NCI-H1930 (cell line): ENCODE data around the gene ZBTB3.
"Not testable (repeated sequence)": the region's sequence is repeated elsewhere in the genome, so short reads cannot be mapped to it uniquely, and the experiment has no call there.

ENCODE experiments used
- DNase-seq, 2 experiments: peaks; one replicate each; lab custom pipeline; 2025; lab: John Stamatoyannopoulos, UW

Gene ZBTB3

DNA sequence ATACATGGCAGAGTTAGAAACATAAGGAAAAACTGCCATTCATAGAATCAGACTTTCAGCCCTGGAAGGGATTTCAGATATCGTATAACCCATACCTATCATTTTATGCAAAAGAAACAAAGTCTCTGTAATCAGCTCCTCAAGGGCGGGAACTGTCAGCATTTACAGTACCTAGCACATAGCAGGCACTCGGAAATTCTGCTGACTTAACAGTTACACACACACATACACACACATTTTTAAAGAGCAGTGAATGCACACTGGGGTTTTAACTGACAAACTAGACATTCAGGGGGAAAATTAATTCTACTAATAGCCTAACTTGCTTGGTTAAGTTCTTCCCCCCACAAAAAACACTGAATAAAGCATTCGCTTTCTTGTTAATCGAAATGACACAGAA is 37.8 kb downstream of the ZBTB3 start:
- no peak for DNase-seq

DNA sequence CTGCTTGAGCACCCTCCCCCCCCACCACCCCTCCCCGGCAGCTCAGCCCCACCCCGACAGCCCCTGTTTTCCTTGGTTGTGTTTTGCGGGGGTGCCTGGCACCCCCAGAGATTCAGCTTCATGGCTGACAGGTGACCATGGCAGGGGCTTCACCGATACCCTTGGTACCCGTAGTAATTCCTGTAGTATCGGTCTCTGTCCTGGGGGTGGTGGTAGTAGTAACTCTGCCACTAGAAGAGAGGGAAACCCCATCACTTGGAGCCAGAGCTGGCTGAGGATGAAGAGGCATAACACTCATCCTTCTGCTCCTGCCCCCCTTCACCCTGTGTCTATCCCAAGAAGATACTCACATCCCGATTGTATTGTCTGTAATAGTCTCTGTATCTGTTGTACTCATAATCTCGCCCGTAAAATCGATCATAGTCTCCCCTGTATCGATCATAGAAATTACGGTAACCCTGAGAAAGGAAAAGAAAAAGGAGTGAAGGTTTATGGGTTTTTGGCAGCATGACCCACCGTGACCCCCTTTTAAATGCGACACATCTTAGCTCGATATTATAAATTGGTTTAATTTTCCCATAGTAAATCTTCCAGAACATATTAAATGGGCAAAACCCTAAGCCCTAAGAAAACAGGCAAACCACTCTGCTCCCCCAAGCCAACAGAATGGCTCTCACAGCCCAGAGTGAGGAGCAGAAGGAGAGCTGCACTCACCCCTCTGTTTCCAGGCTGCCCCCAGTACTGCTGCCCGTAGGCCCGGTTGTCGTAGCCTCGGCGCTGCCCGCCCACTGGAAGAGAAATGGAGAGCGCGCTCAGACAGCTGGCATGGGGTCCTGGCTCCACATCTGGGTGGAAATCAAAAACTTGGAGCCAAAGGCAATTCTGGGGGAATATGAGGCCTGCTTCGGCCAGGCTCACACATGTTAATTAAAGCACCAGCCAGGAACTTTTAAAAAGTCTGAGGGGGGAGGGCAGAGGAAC is 38.5 kb downstream of the ZBTB3 start:
- no peak for DNase-seq

- no peak for DNase-seq
Observed at GRCh38 chr11:62713343-62713742, 40.6 kb downstream of the ZBTB3 start.

- no peak for DNase-seq
Observed at GRCh38 chr11:62712861-62713260, 41.1 kb downstream of the ZBTB3 start.

DNA sequence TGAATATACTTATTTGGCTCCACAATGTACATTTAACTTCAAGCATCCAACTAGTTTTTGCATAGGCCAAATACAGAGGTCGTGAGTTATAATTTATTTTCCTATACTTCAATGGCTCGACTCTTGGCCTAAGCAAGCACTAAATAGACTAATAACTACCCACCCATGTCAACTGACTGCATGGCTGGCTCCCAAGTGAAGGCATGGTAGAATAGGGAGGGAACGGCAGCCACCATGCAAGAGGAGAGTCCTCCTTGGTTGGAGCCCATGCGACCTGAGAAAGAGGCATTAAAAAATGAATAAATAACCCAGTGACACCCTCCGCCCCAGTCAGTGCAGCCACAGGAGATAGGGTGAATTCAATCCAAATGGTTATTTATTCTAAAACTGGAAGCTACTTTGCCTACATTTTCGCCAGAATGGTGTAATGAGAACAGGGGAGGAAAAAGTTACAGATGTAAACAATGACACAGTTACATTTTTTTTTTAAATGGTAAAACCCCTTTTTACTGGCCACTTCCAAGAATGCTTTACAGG is 41.6 kb downstream of the ZBTB3 start:
- DNase-seq = no peak

DNA sequence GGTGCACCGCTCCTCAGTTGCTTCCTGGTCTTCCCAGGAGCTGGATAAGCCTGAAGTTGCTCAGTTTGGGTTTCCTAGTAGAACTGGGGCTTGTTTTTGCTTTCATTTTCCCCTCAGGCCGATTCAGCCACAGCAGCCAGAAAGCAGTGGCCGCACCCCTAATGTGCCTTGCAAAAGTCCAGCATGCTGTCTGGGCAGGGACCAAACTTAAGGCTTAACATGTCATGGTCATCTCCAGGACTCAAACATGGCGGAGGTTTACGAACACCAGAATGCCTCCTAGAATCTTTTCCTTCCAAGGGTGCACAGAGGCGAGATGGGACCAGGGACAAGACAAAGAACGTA is 44.0 kb downstream of the ZBTB3 start:
- DNase-seq = no peak

GRCh38 chr11:62709247-62710000 is 44.5 kb downstream of the ZBTB3 start:
- DNase-seq = peak; percentile 95 to 97

DNA sequence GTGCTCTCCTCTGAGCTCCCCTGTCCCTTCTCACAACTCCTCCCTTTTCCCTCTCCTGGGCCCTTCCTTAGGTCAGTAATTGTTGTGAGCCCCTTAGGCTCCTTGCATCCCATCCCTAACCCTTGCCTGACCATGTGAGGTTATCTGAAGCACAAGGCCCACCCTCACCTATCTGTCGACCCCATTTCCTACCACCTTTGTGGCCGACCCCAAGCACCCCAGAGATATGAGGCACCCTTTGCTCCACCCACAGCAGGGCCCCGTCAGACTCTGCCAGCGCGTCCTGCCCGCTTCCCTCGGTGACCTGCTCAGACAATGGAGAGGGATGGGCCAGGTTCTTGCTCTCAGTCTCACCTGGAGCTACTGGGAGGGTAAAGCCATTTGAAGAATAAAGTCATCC is 45.2 kb downstream of the ZBTB3 start:
- DNase-seq = peak in 1 of 2 experiments; percentile 28

GRCh38 chr11:62708392-62708791 is 45.6 kb downstream of the ZBTB3 start:
- DNase-seq = no peak

DNA sequence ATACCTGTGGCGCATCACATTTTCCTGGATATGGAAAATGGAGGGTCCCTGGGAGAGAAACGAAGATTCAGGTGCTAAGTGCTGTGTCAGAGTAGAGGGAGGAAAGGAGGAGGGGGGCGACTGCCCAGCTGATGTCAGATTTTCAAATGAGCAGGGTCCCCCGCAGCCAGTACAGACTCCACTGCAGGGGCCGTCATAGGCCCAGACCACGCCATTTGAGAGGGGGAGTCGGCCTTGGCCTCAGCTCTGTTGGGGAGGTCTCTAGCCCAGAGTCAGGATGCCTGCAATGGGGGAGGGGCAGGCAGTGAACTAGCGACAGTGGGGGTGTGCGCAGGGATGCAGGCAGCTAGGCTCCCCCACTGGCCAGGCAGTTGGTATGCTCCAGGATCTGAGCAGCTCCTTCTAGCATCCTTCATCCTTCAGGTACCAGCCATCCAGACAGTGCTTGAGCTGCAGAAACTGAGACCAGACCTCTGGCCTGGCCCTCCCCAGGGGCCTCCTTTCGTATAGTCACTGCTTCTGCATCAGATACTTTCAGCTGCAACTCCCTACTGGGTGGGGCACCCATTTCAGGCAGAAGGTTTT is 46.6 kb downstream of the ZBTB3 start, which contains the start of the genes BSCL2 and GNG3:
TSS of gene BSCL2 (minus strand) at position 148 of the 585 bp plus-strand sequence. CDS start 229 bp downstream, outside the sequence.
TSS of gene GNG3 (plus strand) at position 400 of the 585 bp plus-strand sequence. CDS start 620 bp downstream, outside the sequence.
- peak; percentile 24 to 27 for DNase-seq

- no peak for DNase-seq
Observed at GRCh38 chr11:62706850-62707247, 47.1 kb downstream of the ZBTB3 start.

- DNase-seq = peak; percentile 94
Observed at GRCh38 chr11:62705880-62706849, 47.8 kb downstream of the ZBTB3 start.

DNA sequence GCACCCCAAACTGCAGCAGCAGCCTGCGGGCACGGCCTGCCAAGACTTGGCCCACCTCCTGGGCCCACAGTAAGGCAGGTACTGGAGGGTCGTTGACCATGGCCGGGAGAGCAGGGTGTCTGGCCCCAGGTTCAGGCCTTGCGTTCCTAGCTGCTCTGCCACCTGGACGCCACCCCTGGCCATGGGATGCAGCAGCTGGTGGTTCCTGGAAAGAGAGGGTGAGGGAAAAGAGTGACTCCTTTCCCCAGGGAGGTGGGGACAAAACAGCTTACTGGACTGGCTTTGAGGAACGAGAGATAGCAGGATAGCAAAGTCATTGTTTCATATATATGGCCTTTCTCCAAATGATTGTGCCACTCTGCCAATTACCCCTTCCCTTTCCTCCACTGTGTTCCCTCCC is 48.5 kb downstream of the ZBTB3 start:
- DNase-seq = peak in 1 of 2 experiments; percentile 16

DNA sequence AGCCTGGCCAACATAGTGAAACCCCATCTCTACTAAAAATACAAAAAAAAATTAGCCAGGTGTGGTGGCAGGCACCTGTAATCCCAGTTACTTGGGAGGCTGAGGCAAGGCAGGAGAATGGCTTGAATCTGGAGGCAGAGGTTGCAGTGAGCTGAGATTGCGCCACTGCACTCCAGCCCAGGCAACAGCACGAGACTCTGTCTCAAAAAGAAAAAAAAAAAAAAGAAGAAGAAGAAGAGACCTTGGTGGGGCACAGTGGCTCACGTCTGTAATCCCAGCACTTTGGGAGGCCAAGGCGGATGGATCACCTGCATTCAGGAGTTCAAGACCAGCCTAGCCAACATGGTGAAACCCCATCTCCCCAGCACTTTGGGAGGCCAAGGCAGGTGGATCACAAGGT is 50.0 kb downstream of the ZBTB3 start:
- DNase-seq = not testable (repeated sequence)

DNA sequence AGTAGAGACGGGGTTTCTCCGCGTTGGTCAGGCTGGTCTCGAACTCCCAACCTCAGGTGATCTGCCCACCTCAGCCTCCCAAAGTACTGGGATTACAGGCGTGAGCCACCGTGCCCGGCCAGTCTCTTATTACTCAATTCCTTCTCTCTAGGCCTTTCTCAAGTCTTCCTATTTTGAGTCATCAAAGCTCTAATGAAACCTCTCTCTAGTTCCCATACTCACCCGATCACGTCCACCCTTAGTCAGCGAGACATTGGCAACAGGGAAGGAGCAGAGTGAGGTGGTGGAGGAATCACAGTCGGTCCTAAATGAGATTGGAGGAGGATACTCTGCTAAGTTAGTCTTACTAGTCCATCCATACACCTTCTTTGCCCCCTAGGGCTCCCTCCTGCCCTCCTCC is 51.7 kb downstream of the ZBTB3 start:
- DNase-seq = no peak
